DND-41 (cell line): ENCODE results near the gene DIAPH3.

Source experiments
- CTCF ChIP-seq: IDR thresholded peaks from 2 replicates; pipeline ENCODE4 v1.5.1; 2012; ENCODE audit warnings: borderline replicate concordance, low read length, moderate library complexity, mild to moderate bottlenecking; ENCODE audit not compliant: poor library complexity, severe bottlenecking; ENCODE audit errors: extremely low read depth
- EZH2 ChIP-seq: IDR thresholded peaks from 3 replicates; pipeline ENCODE4 v1.6.1; 2012; ENCODE audit warnings: borderline replicate concordance, low read depth, mild to moderate bottlenecking, moderate library complexity, low read length, inconsistent platforms; ENCODE audit not compliant: severe bottlenecking

DNA sequence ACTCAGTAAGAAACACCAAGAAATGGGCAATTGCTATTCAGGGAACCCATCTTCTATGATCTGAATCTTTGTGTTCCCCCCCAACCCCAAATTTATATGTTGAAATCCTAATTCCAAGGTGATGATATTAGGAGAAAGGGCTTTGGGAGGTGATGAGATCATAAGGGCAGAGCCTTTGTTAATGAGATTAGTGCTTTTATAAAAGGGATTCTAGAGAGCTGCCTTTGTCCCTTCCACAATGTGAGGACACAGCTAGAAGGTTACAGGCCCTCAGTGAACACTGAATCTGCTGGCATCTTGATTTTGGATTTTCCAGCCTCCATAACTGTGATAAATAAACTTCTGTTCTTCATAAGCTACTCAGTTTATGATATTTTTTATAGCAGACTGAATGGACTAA is 376.0 kb downstream of the DIAPH3 start:
- TF ChIP-seq CTCF (no peak), EZH2 (no peak)
